BJ (cell line): ENCODE measurements around the gene TTLL10. TPM values are rescaled to one million over a fixed set of nuclear protein-coding genes. Genes with fewer than 3 reads are reported as not detected.
"Not testable (repeated sequence)": the region's sequence is repeated elsewhere in the genome, so short reads cannot be mapped to it uniquely, and the experiment has no call there.

Source experiments
- CTCF ChIA-PET: fragments of 350-600 bp; formaldehyde crosslinking; extraction: SDS; loops from one replicate; lab custom pipeline; 2021; ENCODE audit warnings: antibody characterized with exemption, inconsistent platforms; lab: Yijun Ruan, JAX
- POLR2A ChIA-PET: fragments of 300-600 bp; sonication (Branson Sonifier 250); formaldehyde crosslinking; extraction: SDS; loops from one replicate; lab custom pipeline; 2021; ENCODE audit warnings: antibody characterized with exemption; lab: Charles Lee
- DNase-seq: peaks from one replicate; pipeline ENCODE4 v3.0.0-alpha.2; 2011; ENCODE audit warnings: low read depth
- H3K27me3 ChIP-seq: 2 replicates; pipeline ENCODE4 v1.6.0; 2011; ENCODE audit warnings: low read length; ENCODE audit not compliant: control insufficient read depth, insufficient read depth
- H3K36me3 ChIP-seq: 2 replicates; pipeline ENCODE4 v1.5.1; 2011; ENCODE audit warnings: low read length; ENCODE audit not compliant: control insufficient read depth, insufficient read depth
- H3K4me3 ChIP-seq: 2 replicates; pipeline ENCODE4 v1.5.1; 2011; ENCODE audit warnings: low read depth, mild to moderate bottlenecking, control low read depth, low read length
- polyA plus RNA-seq: library from polyadenylated mRNA; depleted of rRNA; stranded (reverse); fragments of >200 nt; gene quantifications from 2 replicates; pipeline ENCODE4 v1.2.3, GENCODE V29; 2011
- TF ChIP-seq, protein P1 (sequence below): IDR thresholded peaks from 2 replicates; pipeline ENCODE4 v1.5.1; 2011; ENCODE audit warnings: low read depth, mild to moderate bottlenecking, control low read depth, inconsistent platforms, low read length, moderate library complexity; ENCODE audit not compliant: insufficient read depth

TTLL10 gene
- polyA plus RNA-seq, 1 experiment: not detected

DNA sequence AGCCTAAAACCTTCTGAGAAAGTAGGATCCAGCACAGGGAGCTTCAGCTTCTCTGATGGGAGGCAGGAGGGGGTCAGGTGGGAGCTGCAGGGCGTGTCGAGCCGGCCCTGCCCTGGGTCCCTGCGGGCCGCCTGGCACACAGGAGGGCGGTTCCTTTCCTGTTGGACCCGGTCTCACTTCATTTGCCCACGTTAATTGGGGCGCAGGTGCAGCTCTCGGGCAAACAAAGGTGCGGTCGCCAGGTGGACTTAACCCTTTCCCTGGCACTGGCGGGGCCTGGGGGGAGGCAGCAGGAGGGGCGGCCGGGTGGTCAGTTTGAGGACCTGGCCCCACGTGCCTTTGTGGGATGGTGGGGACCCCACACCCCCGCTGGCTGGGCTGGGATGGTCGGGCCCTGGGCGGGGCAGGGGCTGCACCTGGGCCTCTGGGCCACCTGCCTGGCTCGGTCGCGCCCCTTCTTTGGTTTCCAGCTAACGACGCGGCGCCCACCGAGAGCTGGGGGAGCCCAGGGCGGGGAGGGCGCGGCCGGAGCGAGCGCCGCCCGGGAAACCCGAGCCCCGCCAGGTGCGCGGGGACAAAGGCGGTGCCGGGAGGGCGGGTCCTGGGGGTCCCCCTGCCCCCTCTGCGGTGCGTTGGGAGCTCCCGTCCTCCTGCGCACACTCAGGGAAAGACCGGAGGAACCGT, 37.0 kb upstream of the TTLL10 start:
- ChIA-PET CTCF (no interaction called here), POLR2A (no interaction called here)
- Histone ChIP-seq H3K27me3 (no peaks in the 10 kb centered on the region; the same call in 1 of the 2 replicates), H3K36me3 (no peaks in the 10 kb centered on the region), H3K4me3 (no peak overlapping the region)
- no peak for DNase-seq
- TF ChIP-seq, protein P1, sequence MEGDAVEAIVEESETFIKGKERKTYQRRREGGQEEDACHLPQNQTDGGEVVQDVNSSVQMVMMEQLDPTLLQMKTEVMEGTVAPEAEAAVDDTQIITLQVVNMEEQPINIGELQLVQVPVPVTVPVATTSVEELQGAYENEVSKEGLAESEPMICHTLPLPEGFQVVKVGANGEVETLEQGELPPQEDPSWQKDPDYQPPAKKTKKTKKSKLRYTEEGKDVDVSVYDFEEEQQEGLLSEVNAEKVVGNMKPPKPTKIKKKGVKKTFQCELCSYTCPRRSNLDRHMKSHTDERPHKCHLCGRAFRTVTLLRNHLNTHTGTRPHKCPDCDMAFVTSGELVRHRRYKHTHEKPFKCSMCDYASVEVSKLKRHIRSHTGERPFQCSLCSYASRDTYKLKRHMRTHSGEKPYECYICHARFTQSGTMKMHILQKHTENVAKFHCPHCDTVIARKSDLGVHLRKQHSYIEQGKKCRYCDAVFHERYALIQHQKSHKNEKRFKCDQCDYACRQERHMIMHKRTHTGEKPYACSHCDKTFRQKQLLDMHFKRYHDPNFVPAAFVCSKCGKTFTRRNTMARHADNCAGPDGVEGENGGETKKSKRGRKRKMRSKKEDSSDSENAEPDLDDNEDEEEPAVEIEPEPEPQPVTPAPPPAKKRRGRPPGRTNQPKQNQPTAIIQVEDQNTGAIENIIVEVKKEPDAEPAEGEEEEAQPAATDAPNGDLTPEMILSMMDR: no peak

- CTCF ChIA-PET: interaction anchor here (0.6 kb wide), 1 partner anchor 211 kb away, joined by 3 read pairs; no protein-coding TSS in a partner anchor
- POLR2A ChIA-PET: no interaction called here
Measured at GRCh38 chr1:1137256-1138045, 36.2 kb upstream of the TTLL10 start.

GRCh38 chr1:1140673-1141072, 33.0 kb upstream of the TTLL10 start:
- H3K36me3 ChIP-seq: no peaks in the 10 kb centered on the region
- no peak overlapping the region for H3K4me3 ChIP-seq
- POLR2A ChIA-PET: no interaction called here
- CTCF ChIA-PET: interaction anchor here (1.2 kb wide), 1 partner anchor 18 kb away, joined by 5 read pairs; no protein-coding TSS in a partner anchor
- TF ChIP-seq, protein P1: no peak
- peaks cover 1% of the 10 kb centered on the region for H3K27me3 ChIP-seq
- no peak for DNase-seq

More at GRCh38 chr1:1137256-1138045, 36.2 kb upstream of the TTLL10 start:
- Histone ChIP-seq H3K27me3 (peaks cover 1% of the 10 kb centered on the region), H3K36me3 (no peaks in the 10 kb centered on the region), H3K4me3 (no peak overlapping the region)
- TF ChIP-seq, protein P1: no peak
- DNase-seq: no peak

GRCh38 chr1:1141244-1141910, 32.3 kb upstream of the TTLL10 start:
- TF ChIP-seq, protein P1: no peak
- Histone ChIP-seq H3K36me3 (no peaks in the 10 kb centered on the region), H3K4me3 (no peak overlapping the region), H3K27me3 (peaks cover 1% of the 10 kb centered on the region; the same call in 1 of the 2 replicates)
- POLR2A ChIA-PET: no interaction called here
- no peak for DNase-seq
- CTCF ChIA-PET: interaction anchor here (1.2 kb wide), 1 partner anchor 19 kb away, joined by 5 read pairs; no protein-coding TSS in a partner anchor

GRCh38 chr1:1141911-1142250, 31.8 kb upstream of the TTLL10 start:
- TF ChIP-seq, protein P1: no peak
- H3K27me3 ChIP-seq: peaks cover 1% of the 10 kb centered on the region; the same call in 1 of the 2 replicates
- H3K36me3 ChIP-seq: no peaks in the 10 kb centered on the region
- no peak for DNase-seq
- ChIA-PET CTCF (no interaction called here), POLR2A (no interaction called here)
- no peak overlapping the region for H3K4me3 ChIP-seq

DNA sequence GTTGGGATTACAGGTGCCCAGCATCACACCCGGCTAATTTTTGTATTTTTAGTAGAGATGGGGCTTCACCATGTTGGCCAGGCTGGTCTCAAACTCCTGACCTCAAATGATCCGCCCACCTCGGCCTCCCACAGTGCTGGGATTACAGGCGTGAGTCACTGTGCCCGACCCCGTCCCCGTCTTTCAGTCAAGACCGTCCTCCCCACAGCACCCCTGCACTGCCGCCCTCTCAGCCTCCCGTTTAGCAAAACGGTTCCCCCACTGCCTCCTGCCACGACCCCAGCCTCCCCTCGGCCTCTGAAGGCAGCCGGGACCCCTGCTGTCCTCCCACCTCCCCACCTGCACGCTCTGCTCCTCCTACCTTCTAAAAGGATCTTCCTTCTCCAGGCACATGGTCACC, 31.3 kb upstream of the TTLL10 start:
- H3K27me3 ChIP-seq, H3K4me3 ChIP-seq, DNase-seq, CTCF ChIA-PET, POLR2A ChIA-PET, H3K36me3 ChIP-seq: not testable (repeated sequence)
